Activated naive CD8-positive, alpha-beta T cell treated with anti-CD3 and anti-CD28 coated beads, Interleukin-2, amount 10 ng/mL, durations not matched to agents 7 days and 5 days (primary cell): Measurements from ENCODE around the gene SPTLC1. TPM values are rescaled to one million over a fixed set of nuclear protein-coding genes. Genes with fewer than 3 reads are reported as not detected.
A peak's percentile ranks its signal among the peaks of the same experiment; 100 is the strongest.
"Not testable (repeated sequence)": the region's sequence is repeated elsewhere in the genome, so short reads cannot be mapped to it uniquely, and the experiment has no call there.

ENCODE experiments used
- ATAC-seq: fragments of 150-1000 bp; cut with Tn5 transposase; one replicate; pipeline ENCODE4 v1.10.0; 2021; ENCODE audit warnings: low read depth, moderate library complexity
- POLR2A ChIA-PET: fragments of 350-600 bp; sonication (Branson Sonifier 250); formaldehyde crosslinking; loops from one replicate; lab custom pipeline; 2021; ENCODE audit warnings: antibody characterized with exemption; lab: Charles Lee
- DNase-seq: peaks from one replicate; pipeline ENCODE4 v3.0.0; 2021
- H3K27ac Mint-ChIP-seq: one replicate; pipeline ENCODE4 v1.8.0; 2022; ENCODE audit warnings: mild to moderate bottlenecking, mixed read lengths
- H3K27me3 Mint-ChIP-seq: one replicate; pipeline ENCODE4 v1.8.0; 2022; ENCODE audit warnings: mild to moderate bottlenecking, moderate library complexity, mixed read lengths
- H3K36me3 Mint-ChIP-seq: one replicate; pipeline ENCODE4 v1.8.0; 2021; ENCODE audit warnings: mild to moderate bottlenecking, mixed read lengths
- H3K4me1 Mint-ChIP-seq: one replicate; pipeline ENCODE4 v1.8.0; 2021; ENCODE audit warnings: mixed read lengths
- H3K4me3 Mint-ChIP-seq: one replicate; pipeline ENCODE4 v1.8.0; 2022; ENCODE audit warnings: mild to moderate bottlenecking, moderate library complexity, mixed read lengths
- H3K9me3 Mint-ChIP-seq: one replicate; pipeline ENCODE4 v1.8.0; 2021; ENCODE audit warnings: mixed read lengths
- total RNA-seq, 2 experiments: library from RNA; stranded (reverse); gene quantifications; one replicate each; pipeline ENCODE4 v1.2.3, GENCODE V29; 2021

Gene SPTLC1
- total RNA-seq, 2 experiments from 2014 or later = 50.2 to 51.4 TPM

DNA sequence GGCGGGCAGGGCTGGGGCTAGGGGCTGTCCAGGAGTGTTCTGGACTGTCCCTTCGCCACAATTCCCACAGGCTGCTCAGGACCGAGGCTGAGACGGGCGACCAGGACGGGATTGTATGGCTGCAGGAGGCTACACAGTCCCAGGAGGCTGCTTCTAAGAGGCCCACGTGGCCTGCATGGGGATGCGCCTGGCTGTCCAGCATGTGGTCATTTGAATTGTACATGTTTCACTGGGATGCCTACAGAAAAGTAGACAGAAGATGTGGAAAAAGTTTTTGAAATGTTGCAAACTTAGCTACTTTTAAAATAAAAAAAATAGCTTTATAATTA is 32.6 kb upstream of the SPTLC1 start:
- peaks cover 29% of the 10 kb centered on the region for H3K27me3 Mint-ChIP-seq
- no peak overlapping the region for H3K27ac Mint-ChIP-seq
- H3K4me1 Mint-ChIP-seq = peaks cover 13% of the 10 kb centered on the region
- peak overlapping the region; percentile 63 for H3K4me3 Mint-ChIP-seq
- ATAC-seq = no peak
- no peaks in the 10 kb centered on the region for H3K36me3 Mint-ChIP-seq
- H3K9me3 Mint-ChIP-seq = no peaks in the 10 kb centered on the region
- POLR2A ChIA-PET = no interaction called here
- DNase-seq = no peak

DNA sequence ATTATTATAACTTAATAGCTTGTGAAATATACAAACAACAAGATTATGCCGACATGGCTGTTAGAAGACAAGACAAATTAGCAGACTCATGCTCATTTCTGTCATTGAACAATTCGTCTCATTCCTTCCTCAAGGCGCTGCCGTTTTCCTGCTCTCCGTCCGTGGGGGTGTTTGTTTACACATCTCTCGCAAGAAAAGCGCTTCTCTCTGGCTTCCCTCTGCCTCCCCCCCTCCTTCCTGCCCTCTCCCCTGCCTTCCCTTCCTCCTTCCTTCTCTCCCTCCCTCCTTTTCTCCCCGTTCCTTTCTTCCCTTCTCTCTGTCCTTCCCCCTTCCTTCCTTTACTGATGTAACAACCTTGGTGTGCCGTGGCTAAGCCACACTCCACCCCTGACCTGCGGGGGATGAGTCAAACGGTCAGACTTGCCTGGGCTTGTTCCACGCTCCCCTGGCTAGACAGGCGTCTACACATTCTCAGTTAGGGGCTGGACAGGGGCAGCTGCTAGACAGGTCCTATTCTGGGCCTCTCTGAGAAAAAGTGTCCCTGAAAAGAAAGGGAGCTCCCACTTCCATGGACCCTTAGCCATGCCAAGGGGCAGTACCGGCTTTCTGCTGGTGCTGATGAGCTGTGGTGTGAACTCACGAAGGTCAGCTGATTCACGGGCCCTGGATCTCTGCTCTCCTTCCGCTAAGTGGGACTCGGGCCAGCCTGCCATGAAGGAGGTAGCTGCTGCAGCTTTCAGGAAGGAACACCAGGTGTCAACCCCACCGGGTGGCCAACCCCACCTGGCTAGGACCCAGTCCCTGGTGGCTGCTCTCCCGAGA is 32.0 kb upstream of the SPTLC1 start:
- Mint-ChIP-seq H3K27me3 (peaks cover 30% of the 10 kb centered on the region), H3K4me1 (peaks cover 13% of the 10 kb centered on the region), H3K27ac (peak overlapping the region; percentile 75), H3K36me3 (no peaks in the 10 kb centered on the region), H3K4me3 (peak overlapping the region; percentile 63), H3K9me3 (no peaks in the 10 kb centered on the region)
- no peak for DNase-seq
- peak; percentile 45 for ATAC-seq
- POLR2A ChIA-PET = no interaction called here

DNA sequence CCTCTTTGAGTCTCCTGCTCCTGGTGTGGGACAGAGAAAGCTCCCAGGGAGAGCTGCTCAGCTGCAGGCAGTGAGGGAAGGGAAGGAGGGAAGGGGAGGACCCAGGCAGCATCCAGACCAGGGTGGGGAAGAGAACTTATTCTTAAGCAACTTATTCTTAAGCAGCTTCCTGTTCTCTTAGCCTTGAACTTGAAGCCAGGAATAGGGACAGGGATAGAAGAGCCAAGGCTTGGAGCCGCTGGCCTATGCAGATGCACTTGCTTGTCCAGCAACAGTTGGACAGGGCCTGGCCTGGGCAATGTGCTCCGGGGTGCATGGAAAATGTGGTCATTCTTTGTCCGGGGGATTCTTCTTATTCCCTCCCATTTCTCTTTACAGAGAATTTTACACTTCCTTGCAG is 31.4 kb upstream of the SPTLC1 start:
- Mint-ChIP-seq H3K27me3 (peaks cover 32% of the 10 kb centered on the region), H3K27ac (no peak overlapping the region), H3K9me3 (no peaks in the 10 kb centered on the region), H3K36me3 (no peaks in the 10 kb centered on the region), H3K4me1 (peaks cover 13% of the 10 kb centered on the region), H3K4me3 (no peak overlapping the region)
- POLR2A ChIA-PET = no interaction called here
- DNase-seq = no peak
- ATAC-seq = no peak

DNA sequence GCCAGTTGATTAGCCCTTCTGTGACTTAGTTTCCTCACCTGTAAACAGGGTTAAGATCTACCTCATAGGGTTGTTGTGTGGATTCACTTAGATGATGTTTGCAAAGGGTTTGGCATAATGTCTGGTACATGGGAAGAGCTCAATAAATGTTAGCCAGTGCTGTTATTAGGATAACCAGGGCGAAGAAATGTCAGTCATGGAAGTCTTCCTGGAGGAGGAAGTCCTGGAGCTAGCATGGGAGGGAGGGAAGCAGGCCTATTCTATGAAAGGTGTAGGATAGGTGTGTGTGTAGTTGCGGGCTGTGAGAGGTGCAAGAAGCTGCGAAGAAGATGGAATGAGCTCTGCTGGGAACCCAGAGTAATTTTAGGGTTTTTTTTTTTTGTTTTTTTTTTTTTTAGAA is 30.6 kb upstream of the SPTLC1 start:
- not testable (repeated sequence) for ATAC-seq, DNase-seq, H3K9me3 Mint-ChIP-seq, H3K27ac Mint-ChIP-seq, H3K4me3 Mint-ChIP-seq, H3K36me3 Mint-ChIP-seq
- peaks cover 17% of the 10 kb centered on the region for H3K4me1 Mint-ChIP-seq
- H3K27me3 Mint-ChIP-seq = peaks cover 38% of the 10 kb centered on the region
- POLR2A ChIA-PET = interaction anchor here (0.6 kb wide), 1 partner anchor 1093 kb away, joined by 3 read pairs; no protein-coding TSS in a partner anchor

DNA sequence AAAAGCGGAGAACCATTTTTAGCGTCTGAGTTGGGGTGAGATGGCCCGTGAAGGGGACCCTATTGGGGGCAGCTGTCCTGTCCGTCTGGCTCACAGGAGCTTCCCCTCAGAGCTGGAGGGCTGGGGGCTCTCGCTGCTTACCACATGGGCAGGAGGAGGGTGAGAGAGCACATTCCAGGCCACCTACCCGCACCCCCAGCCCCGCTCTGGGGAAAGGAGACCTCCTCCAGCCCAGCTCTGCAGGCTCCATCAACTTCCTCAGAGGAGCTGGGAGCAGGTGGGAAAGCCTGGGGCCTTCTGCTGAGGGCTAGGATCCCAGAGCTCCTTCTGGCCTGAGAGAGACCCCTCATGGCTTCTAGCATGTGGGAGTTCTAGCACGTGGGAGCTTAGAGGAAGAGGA is 27.1 kb upstream of the SPTLC1 start:
- Mint-ChIP-seq H3K27me3 (peaks cover 30% of the 10 kb centered on the region), H3K27ac (no peak overlapping the region), H3K4me3 (no peak overlapping the region), H3K4me1 (peaks cover 19% of the 10 kb centered on the region), H3K36me3 (no peaks in the 10 kb centered on the region), H3K9me3 (no peaks in the 10 kb centered on the region)
- ATAC-seq (no peak), DNase-seq (no peak)
- POLR2A ChIA-PET = no interaction called here

DNA sequence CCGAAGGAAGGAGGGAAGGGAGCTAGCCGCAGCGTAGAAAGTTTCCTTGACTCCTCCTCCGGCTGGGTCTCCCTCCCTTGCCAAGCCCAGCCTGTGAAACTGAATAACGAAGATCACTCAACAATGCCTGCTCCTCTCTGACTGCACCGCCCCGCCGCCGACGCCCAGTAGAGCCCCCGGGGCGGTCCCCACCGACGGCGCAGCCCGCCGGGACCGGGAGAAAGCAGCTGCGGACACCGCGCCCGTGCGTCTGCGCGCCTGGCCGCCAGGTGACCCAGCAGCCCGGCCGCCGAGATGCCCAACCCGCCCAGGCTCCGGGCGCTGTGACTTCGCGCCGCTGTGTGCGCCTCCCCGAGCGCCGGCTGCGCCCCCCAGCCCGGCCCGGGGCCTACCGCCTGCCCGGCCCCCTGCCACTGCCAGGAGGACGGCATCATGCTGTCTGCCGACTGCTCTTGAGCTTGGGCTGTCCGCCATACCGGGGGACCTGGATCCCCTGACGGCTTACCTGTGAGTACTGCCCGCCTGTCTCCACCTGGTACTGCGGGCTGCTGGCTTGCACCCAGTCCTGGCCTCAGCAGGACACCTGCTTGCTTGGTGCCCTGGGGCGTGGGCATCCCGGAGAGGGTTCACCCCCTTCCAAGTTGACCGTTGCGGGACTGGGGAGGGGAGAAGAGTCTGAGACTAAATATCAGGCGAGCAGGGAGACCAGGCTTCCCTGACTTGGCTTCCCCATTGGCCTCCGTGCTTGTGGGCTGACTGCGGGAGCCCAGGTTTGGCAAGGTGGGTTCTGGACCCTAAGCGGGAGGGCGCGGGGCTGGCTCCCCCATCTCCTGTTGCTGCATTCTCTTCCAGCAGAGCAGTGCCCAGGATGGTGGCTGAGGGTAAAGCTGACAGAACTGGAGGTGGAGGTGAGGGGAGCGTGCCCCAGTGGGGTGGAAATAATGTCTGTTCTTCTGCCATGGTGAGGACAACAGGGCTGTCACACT is 26.2 kb upstream of the SPTLC1 start:
- peaks cover 30% of the 10 kb centered on the region for H3K27me3 Mint-ChIP-seq
- H3K4me1 Mint-ChIP-seq = peaks cover 14% of the 10 kb centered on the region
- DNase-seq (no peak), ATAC-seq (peak; percentile 19)
- H3K27ac Mint-ChIP-seq = no peak overlapping the region
- no peaks in the 10 kb centered on the region for H3K36me3 Mint-ChIP-seq
- H3K4me3 Mint-ChIP-seq = peak overlapping the region; percentile 73
- POLR2A ChIA-PET = interaction anchor here (0.6 to 1.2 kb wide), 2 partner anchors 26 to 429 kb away, joined by 3 read pairs; partner anchors contain the start of gene SPTLC1
- no peaks in the 10 kb centered on the region for H3K9me3 Mint-ChIP-seq

DNA sequence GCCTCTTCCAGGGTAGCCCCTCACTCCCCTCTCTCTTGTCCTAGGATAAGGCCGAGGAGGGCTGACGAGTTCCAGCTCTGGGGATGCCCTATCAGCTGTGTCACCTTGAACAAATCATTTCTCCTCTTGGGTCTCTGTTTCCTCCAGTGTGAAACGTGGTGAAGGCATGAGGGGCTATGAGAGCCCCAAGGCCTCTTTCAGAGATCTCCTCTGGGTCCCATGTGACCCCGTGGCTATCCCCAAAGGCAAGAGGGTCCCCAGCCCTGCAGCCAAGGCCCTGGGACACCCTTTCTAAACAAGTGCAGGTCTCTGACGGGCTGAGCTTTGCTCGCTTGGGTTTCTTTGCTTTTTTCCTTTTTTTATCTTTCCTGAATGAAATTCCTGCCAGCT is 25.5 kb upstream of the SPTLC1 start:
- Mint-ChIP-seq H3K36me3 (no peaks in the 10 kb centered on the region), H3K9me3 (no peaks in the 10 kb centered on the region), H3K27ac (no peak overlapping the region), H3K4me1 (peaks cover 11% of the 10 kb centered on the region), H3K4me3 (peak overlapping the region; percentile 73), H3K27me3 (peaks cover 30% of the 10 kb centered on the region)
- POLR2A ChIA-PET = interaction anchor here (0.6 to 1.2 kb wide), 3 partner anchors 26 to 428 kb away, joined by 3 read pairs; partner anchors contain the start of gene SPTLC1
- ATAC-seq (no peak), DNase-seq (no peak)

DNA sequence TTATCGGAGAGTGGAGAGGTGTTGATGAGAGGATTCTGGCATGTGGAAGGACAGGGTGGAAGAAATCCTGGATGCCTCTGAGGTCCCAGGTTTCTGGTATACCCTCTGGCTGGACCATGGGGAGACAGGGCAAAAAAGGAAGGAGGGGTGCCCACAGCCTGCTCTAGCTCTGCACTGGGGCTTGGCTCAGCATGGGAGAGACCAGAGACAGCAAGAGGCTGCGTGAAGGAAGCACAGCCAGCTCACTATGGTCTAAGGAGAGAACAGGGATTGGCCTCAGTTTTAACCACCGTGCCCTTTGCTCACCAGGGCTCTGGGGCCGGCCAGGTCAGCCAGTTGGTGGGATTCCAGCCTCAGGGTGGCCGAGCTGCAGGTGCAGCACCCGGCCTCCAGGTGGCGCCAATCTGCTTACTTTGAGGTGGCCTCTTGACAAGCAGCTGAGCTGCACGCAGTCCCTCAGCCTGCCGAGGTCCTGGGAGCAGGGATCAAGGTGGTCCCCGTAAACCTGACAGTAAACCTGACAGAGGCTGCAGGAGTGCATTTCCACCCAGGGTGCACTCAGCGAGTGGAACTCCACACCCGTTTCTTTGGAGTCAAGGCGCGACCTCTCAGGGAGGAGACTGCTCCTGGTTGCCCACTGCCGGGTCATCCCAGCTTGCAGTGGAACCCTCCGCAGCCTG is 25.0 kb upstream of the SPTLC1 start:
- ATAC-seq (peak; percentile 53), DNase-seq (peak; percentile 82)
- H3K4me3 Mint-ChIP-seq = no peak overlapping the region
- no peaks in the 10 kb centered on the region for H3K36me3 Mint-ChIP-seq
- peaks cover 30% of the 10 kb centered on the region for H3K27me3 Mint-ChIP-seq
- POLR2A ChIA-PET = interaction anchor here (0.7 to 1.2 kb wide), 2 partner anchors 25 to 90 kb away, joined by 3 read pairs; partner anchors contain the start of gene SPTLC1
- peaks cover 8% of the 10 kb centered on the region for H3K4me1 Mint-ChIP-seq
- no peak overlapping the region for H3K27ac Mint-ChIP-seq
- H3K9me3 Mint-ChIP-seq = no peaks in the 10 kb centered on the region

DNA sequence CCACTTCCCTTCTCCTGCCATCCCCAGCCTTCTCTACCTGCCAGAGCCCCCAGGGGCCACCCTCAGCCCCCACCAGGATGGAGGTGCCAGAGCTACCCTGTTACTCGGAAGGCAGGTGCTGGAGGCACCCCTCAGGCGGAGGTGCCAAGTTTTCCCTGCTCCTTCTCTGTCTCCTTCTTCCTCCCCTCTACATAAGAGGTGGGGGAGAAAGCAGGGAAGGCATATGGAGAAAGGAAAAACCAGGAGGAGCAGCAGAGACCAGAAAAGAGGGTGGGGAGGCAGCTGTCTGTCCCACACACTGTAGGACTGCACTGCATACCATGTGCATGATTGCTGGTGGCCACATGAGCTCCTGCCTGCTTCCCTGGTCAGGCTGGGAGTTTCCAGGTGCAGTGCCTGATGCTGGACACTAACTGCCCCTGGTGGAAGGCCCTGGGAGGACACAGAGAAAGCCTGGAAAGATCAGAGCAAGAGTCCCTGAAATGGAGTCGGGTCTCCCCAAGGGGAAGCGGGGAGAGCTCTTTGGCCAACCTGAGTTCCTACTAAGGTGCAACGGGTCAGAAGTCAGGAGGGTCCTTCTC is 23.8 kb upstream of the SPTLC1 start:
- ATAC-seq, POLR2A ChIA-PET, H3K9me3 Mint-ChIP-seq, H3K36me3 Mint-ChIP-seq, DNase-seq, H3K4me3 Mint-ChIP-seq, H3K27ac Mint-ChIP-seq: not testable (repeated sequence)
- peaks cover 11% of the 10 kb centered on the region for H3K4me1 Mint-ChIP-seq
- H3K27me3 Mint-ChIP-seq = peaks cover 30% of the 10 kb centered on the region

DNA sequence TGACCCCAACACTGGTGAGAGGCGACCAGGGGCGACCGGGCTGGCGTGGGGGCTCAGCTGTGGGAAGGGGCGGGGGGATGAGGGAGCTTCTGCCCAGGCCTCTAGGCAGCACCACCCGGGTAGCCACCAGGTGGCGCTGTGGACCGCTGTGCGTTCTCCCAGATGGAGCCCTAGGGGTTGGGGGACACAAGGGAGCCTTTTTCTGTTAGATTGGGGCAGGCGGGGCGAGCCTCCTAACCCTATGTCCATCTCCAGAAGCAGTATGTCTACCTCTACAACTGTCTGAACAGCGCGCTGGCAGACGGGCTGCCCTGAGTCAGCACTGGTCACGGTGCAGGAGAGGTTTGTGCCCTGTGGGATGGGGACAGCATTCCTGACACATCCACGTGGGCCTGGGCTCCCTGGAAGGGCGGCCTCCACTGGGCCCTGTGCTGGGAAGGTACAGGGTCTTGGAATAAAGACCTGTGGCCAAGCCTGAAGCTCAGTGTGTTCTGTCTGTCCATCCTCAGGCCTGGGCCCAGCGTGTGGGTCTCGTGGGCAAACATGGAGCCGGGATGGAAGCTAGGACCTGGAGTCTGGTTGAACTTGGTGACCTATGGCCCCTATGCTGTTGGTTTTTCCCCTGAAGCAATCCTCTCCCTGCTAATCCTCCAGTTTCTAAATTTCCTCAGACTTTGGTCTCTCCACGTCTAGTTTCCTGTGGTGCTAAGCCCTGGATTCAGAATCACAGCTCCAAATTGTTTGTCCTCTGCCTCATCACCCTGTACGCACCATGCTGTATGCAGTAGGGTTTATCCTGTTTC is 23.1 kb upstream of the SPTLC1 start:
- DNase-seq = peak; percentile 88
- no peaks in the 10 kb centered on the region for H3K9me3 Mint-ChIP-seq
- POLR2A ChIA-PET = no interaction called here
- H3K36me3 Mint-ChIP-seq = no peaks in the 10 kb centered on the region
- peaks cover 27% of the 10 kb centered on the region for H3K27me3 Mint-ChIP-seq
- ATAC-seq = peak; percentile 61
- peaks cover 18% of the 10 kb centered on the region for H3K4me1 Mint-ChIP-seq
- no peak overlapping the region for H3K27ac Mint-ChIP-seq
- H3K4me3 Mint-ChIP-seq = no peak overlapping the region

DNA sequence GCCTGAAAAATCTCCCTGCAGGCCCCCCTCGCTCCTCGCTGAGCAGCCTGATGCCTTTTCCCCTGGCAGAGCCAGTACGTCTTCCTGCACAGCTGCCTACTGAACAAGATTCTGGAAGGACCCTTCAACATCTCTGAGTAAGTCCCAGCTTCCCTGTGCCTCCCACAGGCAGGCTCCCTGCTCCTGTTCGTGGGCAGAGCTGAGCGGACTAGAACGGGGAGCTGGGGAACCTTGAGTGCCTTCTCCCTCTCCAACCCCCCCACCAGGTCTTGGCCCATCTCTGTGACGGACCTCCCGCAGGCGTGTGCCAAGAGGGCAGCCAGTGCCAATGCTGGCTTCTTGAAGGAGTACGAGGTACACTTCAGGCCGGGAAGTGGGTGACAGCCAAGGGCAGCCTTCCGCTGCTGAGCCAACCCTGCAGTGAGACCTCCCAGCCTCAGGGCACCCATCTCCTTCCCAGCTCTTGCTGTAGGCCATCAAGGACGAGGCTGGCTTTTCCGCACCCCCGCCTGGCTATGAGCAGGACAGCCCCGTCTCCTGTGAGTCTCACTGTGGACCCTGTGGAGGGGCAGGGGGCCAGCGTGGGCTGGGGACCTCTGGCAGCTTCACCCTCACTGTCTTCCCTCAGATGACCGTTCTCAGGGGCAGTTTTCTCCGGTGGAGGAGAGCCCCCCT is 21.1 kb upstream of the SPTLC1 start:
- DNase-seq = no peak
- Mint-ChIP-seq H3K36me3 (no peaks in the 10 kb centered on the region), H3K27me3 (peaks cover 16% of the 10 kb centered on the region), H3K27ac (no peak overlapping the region), H3K9me3 (peaks cover 2% of the 10 kb centered on the region), H3K4me3 (no peak overlapping the region), H3K4me1 (peaks cover 20% of the 10 kb centered on the region)
- POLR2A ChIA-PET = no interaction called here
- no peak for ATAC-seq

DNA sequence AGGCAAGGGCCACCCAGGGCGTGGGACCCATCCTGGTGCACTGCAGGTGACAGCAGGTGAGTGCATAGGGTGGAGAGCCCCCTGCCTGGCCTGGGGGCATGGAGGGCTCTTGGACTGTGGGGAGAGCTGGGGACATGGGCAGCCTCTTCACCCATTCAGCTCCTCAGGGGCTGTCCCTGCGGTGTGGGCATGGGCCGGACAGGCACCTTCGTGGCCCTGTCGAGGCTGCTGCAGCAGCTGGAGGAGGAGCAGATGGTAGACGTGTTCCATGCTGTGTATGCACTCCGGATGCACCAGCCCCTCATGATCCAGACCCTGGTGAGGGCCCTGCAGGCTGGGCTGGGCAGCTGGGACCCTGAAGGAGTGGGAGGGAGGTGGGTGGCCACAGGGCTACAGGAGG is 20.4 kb upstream of the SPTLC1 start:
- Mint-ChIP-seq H3K36me3 (no peaks in the 10 kb centered on the region), H3K27me3 (peaks cover 18% of the 10 kb centered on the region), H3K9me3 (peaks cover 4% of the 10 kb centered on the region), H3K4me3 (no peak overlapping the region), H3K4me1 (peaks cover 16% of the 10 kb centered on the region), H3K27ac (no peak overlapping the region)
- DNase-seq (no peak), ATAC-seq (no peak)
- POLR2A ChIA-PET = no interaction called here
